Measurements from ENCODE around the gene HDHD5. TPM values are rescaled to one million over a fixed set of nuclear protein-coding genes. Genes with fewer than 3 reads are reported as not detected.

HDHD5 gene
- polyA plus RNA-seq, 3 donors, result 30.4 to 43.6 (median 43.0) TPM

DNA sequence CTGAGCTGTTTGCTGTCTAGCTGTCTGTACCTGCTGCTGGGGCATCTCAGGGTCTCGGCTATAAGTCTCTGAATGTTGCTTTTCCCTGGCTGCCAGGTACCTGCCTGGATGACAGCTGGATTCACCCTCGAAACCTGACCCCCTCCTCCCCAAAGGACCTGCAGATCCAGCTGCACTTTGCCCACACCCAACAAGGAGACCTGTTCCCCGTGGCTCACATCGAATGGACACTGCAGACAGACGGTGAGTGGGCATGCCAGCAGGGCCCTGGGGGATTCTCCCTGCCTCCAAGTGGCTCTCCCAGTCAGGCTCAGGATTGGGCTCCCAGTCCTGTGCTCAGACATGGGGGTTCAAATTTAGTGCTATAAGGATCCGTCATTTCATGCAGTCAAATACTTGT lies 61.4 kb downstream of the HDHD5 start:
- DNase-seq (ENCODE audit: extremely low read depth in 1 of 11, low read depth in 9 of 11, low spot score in 4 of 11), result no peak

DNA sequence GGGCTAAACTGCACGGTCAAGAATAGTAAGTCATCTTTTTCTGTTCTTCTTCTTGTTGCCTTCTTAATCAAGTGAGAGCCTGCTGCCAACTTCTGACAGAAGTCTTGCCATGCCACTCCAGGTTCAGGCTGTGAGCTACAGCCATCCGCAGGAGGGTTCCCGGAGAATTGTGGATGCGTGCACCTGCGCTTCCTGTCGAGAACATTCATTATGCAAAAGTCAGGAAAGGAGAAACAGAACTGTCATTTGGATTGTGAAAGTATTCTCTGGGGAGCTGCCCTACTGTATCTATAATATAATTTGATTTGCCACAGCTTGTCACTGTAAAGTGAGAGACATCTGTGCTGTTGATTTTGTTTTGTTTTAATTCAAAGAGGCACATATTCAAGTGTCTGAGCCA lies 62.0 kb downstream of the HDHD5 start:
- DNase-seq (ENCODE audit: extremely low read depth in 1 of 11, low read depth in 9 of 11, low spot score in 4 of 11), result no peak

DNA sequence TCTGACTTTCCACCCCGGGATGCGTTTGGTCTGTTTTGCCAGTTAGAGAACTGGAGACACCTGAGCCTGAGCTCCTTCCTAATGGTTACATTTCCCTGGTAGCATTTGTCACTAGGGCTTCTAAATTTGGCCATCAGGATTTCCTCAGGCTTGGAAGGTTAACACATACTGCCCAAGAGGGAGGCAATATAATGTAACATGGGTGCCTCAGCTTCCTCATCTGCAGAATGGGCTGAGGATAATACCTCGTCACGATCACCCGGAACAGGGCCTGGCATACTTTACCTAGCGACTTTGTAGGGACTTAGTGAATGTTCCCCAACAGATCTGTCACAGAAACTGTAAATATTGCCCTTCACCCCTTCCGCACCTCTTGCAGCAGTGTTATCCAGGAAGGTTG lies 63.0 kb downstream of the HDHD5 start:
- no peak for DNase-seq (ENCODE audit: extremely low read depth in 1 of 11, low read depth in 9 of 11, low spot score in 4 of 11)

DNA sequence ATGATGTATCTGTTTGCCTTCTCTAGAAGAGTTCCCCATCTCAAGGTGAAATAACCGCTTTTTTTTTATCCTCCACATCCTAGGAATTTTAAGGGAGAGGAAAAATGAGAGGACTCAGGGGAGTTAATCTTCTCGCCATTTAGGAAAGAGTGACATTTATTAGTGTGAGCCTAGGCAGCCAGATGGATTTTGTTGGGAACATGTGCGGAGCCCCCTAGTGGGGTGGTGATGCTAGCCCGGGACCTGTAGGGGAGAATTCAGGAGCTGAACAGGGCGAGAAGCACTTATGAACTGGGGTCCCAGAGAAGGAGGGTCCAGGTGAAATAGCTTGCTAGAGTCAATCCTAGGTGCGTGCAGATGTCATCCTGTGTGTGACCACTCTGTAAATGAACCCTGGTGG lies 63.5 kb downstream of the HDHD5 start:
- DNase-seq (ENCODE audit: extremely low read depth in 1 of 11, low read depth in 9 of 11, low spot score in 4 of 11), result no peak

DNA sequence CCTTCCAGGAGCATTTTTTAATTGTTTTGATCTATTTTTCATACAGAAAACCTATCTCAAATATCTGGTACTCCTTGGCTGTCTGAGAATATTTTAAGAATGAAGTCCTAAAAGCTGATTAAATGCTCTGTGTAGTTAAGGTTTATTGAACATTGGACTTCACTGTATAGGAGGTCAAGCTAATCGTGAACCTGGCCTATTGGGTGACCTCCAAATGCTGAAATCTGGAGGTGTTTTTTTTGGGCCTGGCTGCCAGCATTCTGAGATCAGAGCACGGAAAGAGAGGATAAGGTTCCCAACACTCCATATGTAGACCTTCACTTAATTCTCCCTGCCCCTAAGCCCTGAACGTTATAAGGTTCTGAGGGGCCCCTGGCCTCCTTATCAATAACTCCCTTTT lies 66.0 kb downstream of the HDHD5 start:
- DNase-seq (ENCODE audit: extremely low read depth in 1 of 11, low read depth in 9 of 11, low spot score in 4 of 11), result no peak

DNA sequence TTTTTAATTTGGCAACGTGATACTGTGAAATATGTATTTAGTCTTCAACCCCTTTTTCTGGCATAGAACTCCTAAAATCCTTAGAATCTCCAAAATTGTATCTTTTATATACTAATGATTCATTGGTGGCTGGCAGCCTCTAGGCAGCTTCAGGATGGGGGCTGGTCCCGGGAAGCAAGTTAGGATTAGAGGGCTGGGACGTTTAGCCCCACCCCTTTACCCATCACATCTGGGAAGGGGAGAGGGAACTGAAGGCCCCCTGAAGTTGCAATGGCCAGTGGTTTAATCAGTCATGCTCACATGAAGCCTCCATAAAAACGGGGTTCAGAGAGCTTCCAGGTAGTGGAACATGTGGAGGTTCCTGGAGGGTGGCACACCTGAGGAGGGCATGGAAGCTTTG lies 67.2 kb downstream of the HDHD5 start:
- DNase-seq (ENCODE audit: extremely low read depth in 1 of 11, low read depth in 9 of 11, low spot score in 4 of 11), result no peak

DNA sequence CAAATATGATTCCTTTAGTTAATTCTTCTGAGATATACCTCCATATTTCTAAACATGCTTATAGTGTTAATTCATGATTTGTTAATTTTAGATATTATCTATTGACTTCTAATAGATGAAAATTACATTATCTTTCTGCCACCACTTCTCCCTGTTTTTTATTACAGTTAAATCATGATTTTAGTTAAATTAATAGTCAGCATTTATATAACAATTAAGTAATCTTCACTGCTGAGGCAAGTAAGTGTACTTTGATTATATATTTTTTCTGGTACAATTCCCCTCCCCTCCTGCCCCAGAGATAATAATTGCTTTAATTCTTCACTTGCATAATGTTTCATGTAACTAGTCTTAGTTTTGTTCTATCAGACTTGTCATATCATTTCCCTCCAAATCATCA lies 68.5 kb downstream of the HDHD5 start:
- DNase-seq (ENCODE audit: extremely low read depth in 1 of 11, low read depth in 9 of 11, low spot score in 4 of 11), result no peak

Other genes with a start within 250 kb of the HDHD5 start
- gene GAB4, start 151.1 kb downstream of the HDHD5 start, polyA plus RNA-seq (ENCODE audit: insufficient read length in 3 of 3), result under 1 TPM in 1 of 3 donors, not detected in 2; 0.06 TPM
- gene IL17RA, start 74.3 kb downstream of the HDHD5 start, polyA plus RNA-seq (ENCODE audit: insufficient read length in 3 of 3), result 1 to 10 TPM; 3.4 to 7.1 (median 5.9) TPM
- under 1 TPM; 0.51 to 0.93 (median 0.90) TPM for gene TMEM121B, start 37.9 kb downstream of the HDHD5 start, polyA plus RNA-seq (ENCODE audit: insufficient read length in 3 of 3)
- 10 to 100 TPM; 36.8 to 46.3 (median 40.1) TPM for gene ADA2, start 60.2 kb upstream of the HDHD5 start, polyA plus RNA-seq (ENCODE audit: insufficient read length in 3 of 3)
- 10 to 100 TPM; 14.1 to 21.4 (median 14.3) TPM for gene CECR2, start 210.2 kb upstream of the HDHD5 start, polyA plus RNA-seq (ENCODE audit: insufficient read length in 3 of 3)

All from renal cortex interstitium (tissue), 11 donors.